NAMALWA (cell line): ENCODE measurements around the gene CLDN24.
"Not testable (repeated sequence)": the region's sequence is repeated elsewhere in the genome, so short reads cannot be mapped to it uniquely, and the experiment has no call there.

Experiments used
- DNase-seq: peaks from one replicate; pipeline ENCODE4 v3.0.0-alpha.2; 2015; ENCODE audit warnings: low spot score

The CLDN24 gene

GRCh38 chr4:183347146-183347545 is 24.9 kb upstream of the CLDN24 start:
- no peak for DNase-seq

GRCh38 chr4:183345261-183345660 is 23.0 kb upstream of the CLDN24 start:
- no peak for DNase-seq

GRCh38 chr4:183344523-183345255 is 22.5 kb upstream of the CLDN24 start:
- DNase-seq, result no peak

- DNase-seq, result no peak
Measured at GRCh38 chr4:183343730-183344129, 21.5 kb upstream of the CLDN24 start.

- DNase-seq, result peak; percentile 19
Measured at GRCh38 chr4:183342541-183343533, 20.6 kb upstream of the CLDN24 start.

GRCh38 chr4:183337833-183338232 is 15.6 kb upstream of the CLDN24 start:
- no peak for DNase-seq

GRCh38 chr4:183337349-183337748 is 15.1 kb upstream of the CLDN24 start:
- no peak for DNase-seq

GRCh38 chr4:183335369-183335940 is 13.2 kb upstream of the CLDN24 start:
- DNase-seq, result no peak

- no peak for DNase-seq
Measured at GRCh38 chr4:183333983-183334382, 11.8 kb upstream of the CLDN24 start.

GRCh38 chr4:183333202-183333601 is 11.0 kb upstream of the CLDN24 start:
- DNase-seq, result no peak

- no peak for DNase-seq
Measured at GRCh38 chr4:183332447-183332846, 10.2 kb upstream of the CLDN24 start.

- DNase-seq, result no peak
Measured at GRCh38 chr4:183330841-183331240, 8.6 kb upstream of the CLDN24 start.

GRCh38 chr4:183329954-183330742 is 7.9 kb upstream of the CLDN24 start:
- DNase-seq, result no peak

GRCh38 chr4:183329244-183329643 is 7.0 kb upstream of the CLDN24 start:
- no peak for DNase-seq

GRCh38 chr4:183328832-183329231 is 6.6 kb upstream of the CLDN24 start:
- no peak for DNase-seq

GRCh38 chr4:183327827-183328226 is 5.6 kb upstream of the CLDN24 start:
- DNase-seq, result no peak

- no peak for DNase-seq
Measured at GRCh38 chr4:183326853-183327252, 4.6 kb upstream of the CLDN24 start.

GRCh38 chr4:183326387-183326786 is 4.2 kb upstream of the CLDN24 start:
- not testable (repeated sequence) for DNase-seq

- no peak for DNase-seq
Measured at GRCh38 chr4:183324619-183325018, 2.4 kb upstream of the CLDN24 start.

- DNase-seq, result not testable (repeated sequence)
Measured at GRCh38 chr4:183324056-183324455, 1.8 kb upstream of the CLDN24 start.

GRCh38 chr4:183323295-183323694 is 1.1 kb upstream of the CLDN24 start:
- DNase-seq, result no peak

GRCh38 chr4:183321516-183321915 is 710 bp downstream of the CLDN24 start:
- DNase-seq, result no peak
